Measurements from ENCODE around the gene MTMR4.
"Not testable (repeated sequence)": the region's sequence is repeated elsewhere in the genome, so short reads cannot be mapped to it uniquely, and the experiment has no call there.

Gene MTMR4

DNA sequence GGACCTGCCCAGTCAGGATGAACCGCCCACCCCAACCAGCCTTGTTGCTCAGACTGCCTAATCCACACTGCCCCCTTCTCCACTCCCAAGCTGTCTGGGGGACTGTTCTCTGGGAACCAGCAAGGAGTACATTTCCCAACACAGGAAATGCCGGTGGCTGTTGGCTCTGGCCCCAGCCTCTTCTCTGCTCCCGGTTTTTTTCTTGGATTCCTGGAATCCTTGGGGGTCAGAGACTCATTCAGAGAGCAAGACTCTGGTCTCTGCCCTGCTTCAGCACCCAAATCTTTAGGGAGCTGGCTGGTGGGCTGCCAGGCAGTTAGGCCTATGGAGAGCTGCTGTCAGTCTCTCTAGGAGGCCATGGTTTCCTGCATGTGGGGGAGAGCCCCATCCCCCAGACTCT, 10.8 kb upstream of the MTMR4 start:
- no peak for DNase-seq (ENCODE audit: low read depth, low spot score)

DNA sequence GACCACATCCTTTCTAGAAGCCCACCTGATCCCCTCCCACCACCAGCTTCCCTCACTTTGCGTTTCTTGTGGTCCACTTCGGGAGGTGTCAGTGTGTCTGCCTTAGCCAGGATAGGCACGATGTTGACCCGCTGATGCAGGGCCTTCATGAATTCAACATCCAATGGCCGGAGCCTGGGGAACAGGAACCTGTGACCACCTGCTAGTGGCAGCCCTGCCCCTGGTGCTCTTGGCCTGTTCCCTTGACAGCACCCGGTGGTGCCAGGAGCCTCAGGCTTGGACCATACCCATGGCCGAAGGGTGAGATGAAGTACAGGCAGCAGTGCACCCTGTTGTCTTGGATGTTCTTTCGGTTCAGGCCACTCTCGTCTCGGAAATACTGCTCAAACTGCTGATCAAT, 7.2 kb upstream of the MTMR4 start:
- DNase-seq (ENCODE audit: low read depth, low spot score), result no peak

GRCh38 chr17:58520843-58521430, 6.5 kb upstream of the MTMR4 start:
- DNase-seq (ENCODE audit: low read depth, low spot score), result no peak

- peak; percentile 99 for DNase-seq (ENCODE audit: low read depth, low spot score)
Measured at GRCh38 chr17:58517928-58518609, 3.6 kb upstream of the MTMR4 start.

- no peak for DNase-seq (ENCODE audit: low read depth, low spot score)
Measured at GRCh38 chr17:58517378-58517927, 3.0 kb upstream of the MTMR4 start.

GRCh38 chr17:58516644-58517377, 2.4 kb upstream of the MTMR4 start:
- no peak for DNase-seq (ENCODE audit: low read depth, low spot score)

GRCh38 chr17:58515286-58515685, 848 bp upstream of the MTMR4 start:
- DNase-seq (ENCODE audit: low read depth, low spot score), result no peak

DNA sequence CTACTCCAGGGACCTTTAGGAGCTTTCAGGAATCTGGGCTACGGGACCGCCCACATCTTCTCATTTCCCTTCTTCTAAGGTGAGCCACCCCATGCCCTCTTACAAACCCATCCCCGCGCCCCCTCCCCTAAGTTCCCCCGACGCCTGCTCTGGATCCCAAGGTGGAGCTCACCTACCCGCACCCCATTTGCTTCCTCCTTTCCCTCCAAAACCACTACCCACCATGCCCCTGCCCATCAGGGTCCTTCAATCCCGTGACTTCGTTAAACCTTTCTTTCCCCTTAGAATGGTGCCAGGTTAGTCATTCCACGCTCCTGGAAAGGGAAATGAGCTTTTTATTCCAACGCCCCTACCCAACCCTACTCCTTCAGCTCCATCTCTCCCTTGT, 326 bp upstream of the MTMR4 start:
- DNase-seq (ENCODE audit: low read depth, low spot score), result no peak

DNA sequence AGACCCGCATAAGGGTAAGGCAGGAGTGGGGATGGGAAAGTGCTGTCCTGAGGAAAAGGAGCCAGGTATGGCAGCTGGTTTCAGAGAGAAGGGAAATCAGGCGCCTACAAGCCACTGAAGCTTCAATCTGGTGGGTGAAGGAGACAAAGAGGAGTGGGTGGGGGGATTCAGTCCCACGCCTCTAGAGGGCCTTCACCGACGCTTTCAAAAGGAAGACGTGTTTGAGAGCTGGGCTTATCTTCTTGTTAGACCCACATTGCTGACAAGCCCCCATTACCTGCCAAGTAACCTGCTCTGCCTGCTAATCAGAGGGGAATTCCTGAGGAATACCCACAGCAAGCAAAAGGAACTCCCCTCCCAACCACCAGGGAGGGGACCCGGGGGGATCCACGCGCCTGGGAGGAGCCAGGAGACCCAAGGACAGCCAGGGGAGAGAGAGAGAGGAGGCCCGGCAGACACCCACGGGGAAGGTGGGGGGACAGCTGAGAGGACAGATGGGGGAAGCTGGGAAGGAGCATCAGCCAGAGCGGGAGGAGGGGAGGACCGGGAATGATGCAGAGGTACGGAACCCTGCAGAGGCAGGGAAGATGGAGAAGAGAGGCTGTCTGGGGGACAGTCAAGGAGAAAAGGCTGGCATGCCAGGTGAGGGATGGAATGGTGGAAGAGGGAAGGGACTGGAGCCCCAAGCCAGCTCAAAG, 1.0 kb downstream of the MTMR4 start:
- no peak for DNase-seq (ENCODE audit: low read depth, low spot score)

DNA sequence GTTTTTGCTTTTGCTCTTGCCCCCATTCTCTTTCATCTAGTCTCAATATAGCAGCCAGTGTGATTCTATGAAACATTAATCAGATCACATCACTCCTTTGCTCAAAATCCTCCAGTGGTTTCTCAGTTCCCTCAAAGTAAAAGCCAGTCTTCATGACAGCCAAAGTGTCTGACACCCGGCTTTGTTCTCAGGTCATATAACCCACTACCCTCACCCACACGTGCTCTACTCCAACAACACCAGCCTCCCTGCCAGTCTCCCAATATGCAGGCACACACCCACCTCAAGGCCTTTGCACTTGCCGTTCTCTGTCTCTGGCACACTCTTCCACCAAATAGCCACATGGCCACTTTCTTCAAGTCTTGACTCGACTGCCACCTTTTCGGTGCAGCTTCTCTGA, 4.4 kb downstream of the MTMR4 start:
- no peak for DNase-seq (ENCODE audit: low read depth, low spot score)

DNA sequence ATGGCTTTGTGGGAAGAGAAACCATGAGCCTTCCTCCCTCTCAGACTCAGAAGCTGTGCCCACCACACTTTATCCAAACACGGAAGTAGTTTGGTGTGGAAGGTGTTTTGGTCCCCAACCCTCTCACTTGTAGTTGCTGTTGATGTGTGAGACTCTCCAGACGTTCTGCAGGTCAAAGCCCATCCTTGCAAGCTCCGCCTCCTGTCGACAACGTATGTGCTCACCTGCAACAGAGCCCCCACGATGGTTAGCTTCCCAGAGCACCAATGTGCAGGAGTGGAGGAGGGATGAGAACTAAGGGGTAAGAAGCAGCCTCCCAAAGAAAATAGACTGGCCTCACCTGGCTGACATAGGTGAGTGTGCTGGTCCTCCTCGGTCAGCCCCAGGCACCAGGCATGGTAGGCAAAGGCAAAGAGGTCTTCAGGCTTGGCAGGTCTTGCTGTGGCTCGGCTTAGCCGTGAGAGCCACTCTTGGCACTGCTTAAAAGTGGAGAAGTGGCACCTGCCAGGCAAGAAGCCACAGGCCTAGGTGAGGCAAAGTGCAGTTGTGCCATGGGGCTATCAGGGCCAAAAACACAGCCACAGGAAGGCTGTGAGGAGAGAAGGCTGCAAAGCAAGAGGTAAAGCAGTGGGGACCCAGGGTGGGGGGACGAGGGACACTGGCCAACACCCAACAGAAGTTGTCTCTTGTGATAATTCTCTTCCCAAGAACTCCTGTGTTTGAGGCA, 5.9 kb downstream of the MTMR4 start:
- no peak for DNase-seq (ENCODE audit: low read depth, low spot score)

- DNase-seq (ENCODE audit: low read depth, low spot score), result no peak
Measured at GRCh38 chr17:58507123-58507634, 7.3 kb downstream of the MTMR4 start.

GRCh38 chr17:58506354-58507080, 7.9 kb downstream of the MTMR4 start:
- no peak for DNase-seq (ENCODE audit: low read depth, low spot score)

DNA sequence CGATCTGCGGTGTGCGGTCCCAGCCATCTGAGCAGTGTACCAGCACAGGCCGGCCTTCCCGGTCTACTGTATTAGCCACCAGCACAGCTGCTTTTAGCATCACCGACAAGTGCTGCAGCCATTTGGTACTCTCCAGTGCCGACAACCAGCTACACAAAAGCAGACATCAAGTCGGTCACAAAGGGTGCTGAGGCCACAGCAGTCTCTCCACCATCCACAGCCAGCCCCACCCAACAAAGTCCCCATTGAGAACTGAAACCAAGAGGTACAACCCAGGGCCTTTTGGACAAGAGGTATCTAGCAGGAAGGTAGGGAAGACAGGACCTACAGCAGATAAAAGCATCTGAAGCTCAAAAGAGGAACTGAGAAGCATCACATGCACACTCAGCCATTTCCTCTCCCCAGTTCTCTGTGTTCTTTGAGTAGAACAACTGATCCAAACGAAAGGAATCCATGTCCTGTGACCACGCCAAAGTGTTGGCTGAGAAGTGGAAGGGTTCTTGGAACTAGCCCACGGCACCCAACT, 9.5 kb downstream of the MTMR4 start:
- no peak for DNase-seq (ENCODE audit: low read depth, low spot score)

DNA sequence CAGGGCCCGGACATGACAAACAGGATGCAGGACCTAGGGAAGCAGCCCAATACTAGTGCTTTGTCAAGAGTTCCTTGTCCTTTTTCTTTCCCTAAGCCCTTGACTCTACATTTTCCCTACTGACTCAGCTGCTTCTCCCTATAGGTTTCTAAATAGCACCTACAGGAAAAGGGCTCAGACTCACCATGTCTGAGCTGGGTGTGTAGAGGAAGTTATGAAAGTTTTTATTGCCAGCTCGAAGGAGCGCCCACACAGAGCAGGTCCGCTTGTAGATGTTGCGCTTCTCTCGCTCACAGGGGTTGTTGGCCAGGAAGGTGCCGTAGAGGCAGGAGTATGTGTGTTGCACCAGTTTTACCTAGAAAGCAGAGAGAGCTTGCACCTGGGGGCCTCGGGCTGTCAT, 10.6 kb downstream of the MTMR4 start:
- no peak for DNase-seq (ENCODE audit: low read depth, low spot score)

GRCh38 chr17:58503134-58503533, 11.3 kb downstream of the MTMR4 start:
- not testable (repeated sequence) for DNase-seq (ENCODE audit: low read depth, low spot score)

DNA sequence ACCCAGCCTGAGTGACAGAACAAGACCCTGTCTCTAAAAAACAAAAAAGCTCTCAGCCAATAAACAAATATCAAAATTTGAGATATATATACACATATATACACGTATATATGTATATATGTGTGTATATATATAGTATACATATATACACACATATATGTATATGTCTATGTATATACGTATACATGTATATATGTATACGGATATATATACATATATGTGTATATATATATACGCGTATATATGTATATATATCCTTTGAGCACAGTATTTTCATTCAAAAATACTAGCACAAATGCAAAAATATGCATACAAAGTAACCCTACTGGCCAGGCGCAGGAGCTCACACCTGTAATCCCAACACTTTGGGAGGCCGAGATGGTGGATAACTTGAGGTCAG, 13.0 kb downstream of the MTMR4 start:
- DNase-seq (ENCODE audit: low read depth, low spot score), result no peak

DNA sequence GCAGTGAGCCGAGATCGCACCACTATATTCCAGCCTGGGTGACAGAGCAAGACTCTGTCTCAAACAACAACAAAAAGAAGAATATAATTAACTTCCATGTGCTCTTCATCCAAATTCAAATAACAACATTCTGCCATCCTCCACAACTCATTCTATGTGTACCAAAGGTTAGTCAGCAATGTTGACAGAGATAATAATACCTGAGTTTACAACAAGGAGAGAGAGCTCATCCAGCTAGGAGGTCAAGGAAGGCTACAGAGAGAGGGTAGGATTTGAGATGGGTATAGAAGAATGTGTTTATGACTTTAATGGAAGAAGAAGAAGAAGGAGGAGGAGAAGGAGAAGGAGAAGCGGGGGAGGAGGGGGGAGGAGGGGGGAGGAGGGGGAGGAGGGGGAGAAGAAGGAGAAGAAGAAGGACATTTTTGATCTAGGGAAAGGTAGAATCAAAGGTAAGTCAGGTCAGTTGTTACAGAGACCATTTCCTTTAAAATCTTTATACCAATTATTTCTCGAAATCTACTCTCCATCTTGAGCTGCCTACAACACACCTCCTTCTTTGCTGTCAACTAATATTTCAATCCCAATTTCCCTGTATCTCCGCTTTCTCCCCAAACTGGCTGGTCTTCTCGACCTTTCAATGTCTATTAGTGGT, 16.1 kb downstream of the MTMR4 start:
- no peak for DNase-seq (ENCODE audit: low read depth, low spot score)

DNA sequence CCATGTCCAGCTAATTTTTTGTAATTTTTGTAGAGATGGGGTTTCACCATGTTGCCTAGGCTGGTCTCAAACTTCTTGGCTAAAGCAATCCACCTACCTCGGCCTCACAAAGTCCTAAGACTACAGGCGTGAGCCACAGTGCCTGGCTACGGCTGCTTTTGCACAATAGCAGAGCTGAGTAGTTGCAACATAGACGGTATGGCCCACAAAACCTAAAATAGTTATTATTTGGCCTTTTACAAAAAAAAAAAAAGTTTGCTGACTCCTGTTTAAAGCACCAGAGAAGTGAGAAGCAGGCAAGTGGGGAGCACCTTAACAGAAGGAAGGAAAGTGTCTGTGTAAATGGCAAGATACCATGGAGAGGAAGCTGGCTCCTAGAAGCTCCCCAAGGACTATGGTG, 20.9 kb downstream of the MTMR4 start:
- DNase-seq (ENCODE audit: low read depth, low spot score), result no peak

Data from activated naive CD8-positive, alpha-beta T cell treated with anti-CD3 and anti-CD28 coated beads, Interleukin-2, amount 50 U/mL, for 16 hours (primary cell).